Heart left ventricle (tissue), 13 donors: Measurements from ENCODE around the gene LRRC32.

Source experiments
- CTCF ChIP-seq, 12 donors: fragments of 200-600 bp; sonication (generic) in 4 of 12; IDR thresholded peaks; one replicate each; pipeline versions ENCODE4 v1.5.0 to v1.8.0; 2018 to 2022; ENCODE audit warnings: antibody characterized with exemption in 12 of 12, mild to moderate bottlenecking in 5 of 12
- POLR2A ChIP-seq, 2 donors: fragments of 450-650 bp; IDR thresholded peaks; one replicate each; pipeline ENCODE4 v1.6.1; 2017; ENCODE audit warnings: antibody characterized with exemption in 2 of 2, mild to moderate bottlenecking in 2 of 2, moderate library complexity in 2 of 2
- donor health status: ischemic (EF 13 %, LVEDD 7.1; RV severe dilation, severe dysfunction).
- donor health status: DM: no; HTN: yes; CAD: no.
- donor health status: DM: no; HTN: no; CAD: no.
- donor health status: ischemic (EF 25% LVEDD 6.9; RV normal size, moderate dysfunction).
- donor health status: ischemic (EF 25% LVEDD 5.7; RV mildly dilated, moderate dysfunction).
- donor health status: ischemic (EF 35%, LVEDD 5.7; RV mildly dilated, moderate dysfunction).
- donor health status: nonischemic (EF 11% LVEDD 7.7; RV severe dilation, severe dysfunction).
- donor health status: DM: yes; HTN: yes; CAD: no.
- donor health status: PGD.
- donor health status: ischemic (EF 29% LVEDD 5.4; RV normal size, mild dysfunction).
- donor health status: nonischemic (EF 23%, LVEDD 6.1; RV moderate dilation, normal function).

- TF ChIP-seq CTCF (IDR thresholded peaks at IDR 0.05) (no peak), POLR2A (IDR thresholded peaks at IDR 0.05) (no peak)
Observed at GRCh38 chr11:76719686-76720085, 49.1 kb upstream of the LRRC32 start.
